Astrocyte of the spinal cord (primary cell): ENCODE results near the gene DMGDH.

Source experiments
- DNase-seq: peaks from one replicate; pipeline ENCODE4 v3.0.0; 2011; ENCODE audit warnings: low read depth, low spot score
- H3K4me3 ChIP-seq: 2 replicates; pipeline ENCODE4 v1.5.1; 2011; ENCODE audit warnings: low read depth, mild to moderate bottlenecking, low read length, moderate library complexity
- in situ Hi-C: cut with HindIII; loops from 2 replicates; pipeline ENCODE4 v1.10.0; 2017; ENCODE audit warnings: low sequenced_read_pairs
- TF ChIP-seq, protein P1 (sequence below): IDR thresholded peaks from 2 replicates; pipeline ENCODE4 v1.5.1; 2012; ENCODE audit warnings: low read depth, mild to moderate bottlenecking, low read length, inconsistent platforms

The DMGDH gene

DNA sequence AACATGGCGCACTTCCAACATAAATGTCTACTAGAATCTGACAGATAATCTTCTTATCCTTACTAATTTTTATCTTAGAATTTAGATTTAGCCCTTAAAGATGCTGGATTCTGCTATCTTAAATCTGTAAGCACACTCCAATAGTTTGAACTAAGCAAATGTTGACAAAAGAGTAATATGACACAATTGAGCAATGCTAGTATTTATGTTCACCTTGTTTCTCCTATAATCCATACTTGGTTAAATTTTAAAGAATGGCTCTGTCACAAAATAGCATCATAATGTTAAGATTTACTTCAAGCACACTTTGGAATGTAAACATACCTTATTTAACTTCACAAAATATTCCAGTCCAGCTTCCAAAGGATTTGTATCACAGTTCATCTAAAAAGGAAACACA, 45.5 kb downstream of the DMGDH start:
- TF ChIP-seq, protein P1, sequence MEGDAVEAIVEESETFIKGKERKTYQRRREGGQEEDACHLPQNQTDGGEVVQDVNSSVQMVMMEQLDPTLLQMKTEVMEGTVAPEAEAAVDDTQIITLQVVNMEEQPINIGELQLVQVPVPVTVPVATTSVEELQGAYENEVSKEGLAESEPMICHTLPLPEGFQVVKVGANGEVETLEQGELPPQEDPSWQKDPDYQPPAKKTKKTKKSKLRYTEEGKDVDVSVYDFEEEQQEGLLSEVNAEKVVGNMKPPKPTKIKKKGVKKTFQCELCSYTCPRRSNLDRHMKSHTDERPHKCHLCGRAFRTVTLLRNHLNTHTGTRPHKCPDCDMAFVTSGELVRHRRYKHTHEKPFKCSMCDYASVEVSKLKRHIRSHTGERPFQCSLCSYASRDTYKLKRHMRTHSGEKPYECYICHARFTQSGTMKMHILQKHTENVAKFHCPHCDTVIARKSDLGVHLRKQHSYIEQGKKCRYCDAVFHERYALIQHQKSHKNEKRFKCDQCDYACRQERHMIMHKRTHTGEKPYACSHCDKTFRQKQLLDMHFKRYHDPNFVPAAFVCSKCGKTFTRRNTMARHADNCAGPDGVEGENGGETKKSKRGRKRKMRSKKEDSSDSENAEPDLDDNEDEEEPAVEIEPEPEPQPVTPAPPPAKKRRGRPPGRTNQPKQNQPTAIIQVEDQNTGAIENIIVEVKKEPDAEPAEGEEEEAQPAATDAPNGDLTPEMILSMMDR, result no peak
- no peak for DNase-seq
- no peak overlapping the region for H3K4me3 ChIP-seq
- in situ Hi-C loops, result no loop called here

- TF ChIP-seq, protein P1, result no peak
- in situ Hi-C loops, result no loop called here
- DNase-seq, result no peak
- no peak overlapping the region for H3K4me3 ChIP-seq
These were observed 46.1 kb downstream of the DMGDH start for GRCh38 chr5:79023348-79023747.

GRCh38 chr5:79022771-79023170, 46.7 kb downstream of the DMGDH start:
- TF ChIP-seq, protein P1, result no peak
- no peak overlapping the region for H3K4me3 ChIP-seq
- no peak for DNase-seq
- in situ Hi-C loops, result no loop called here

DNA sequence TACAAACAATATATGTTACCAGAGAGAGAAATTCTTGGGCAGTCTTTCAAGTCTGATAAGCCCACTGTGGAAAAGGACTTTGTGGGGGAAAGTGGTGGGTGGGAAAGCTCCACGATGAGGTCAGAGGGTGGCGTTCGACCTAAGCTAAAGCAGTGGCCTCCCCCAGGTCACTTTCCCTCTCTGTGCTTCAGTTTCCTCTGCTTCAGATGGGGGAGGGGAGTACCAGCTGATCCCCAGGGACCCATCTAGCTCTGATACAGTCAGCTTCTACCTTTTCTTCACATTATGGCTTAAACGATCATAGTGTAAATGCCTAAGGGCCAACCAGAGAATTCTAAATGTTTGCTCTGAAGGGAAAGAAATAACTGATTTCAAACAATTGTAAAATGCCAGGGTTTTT, 47.7 kb downstream of the DMGDH start:
- TF ChIP-seq, protein P1, result no peak
- in situ Hi-C loops, result no loop called here
- no peak overlapping the region for H3K4me3 ChIP-seq
- DNase-seq, result no peak

- TF ChIP-seq, protein P1, result peak; percentile 90
- H3K4me3 ChIP-seq, result peak overlapping the region; percentile 8
- in situ Hi-C loops, result no loop called here
- peak; percentile 84 for DNase-seq
These were observed 48.5 kb downstream of the DMGDH start for GRCh38 chr5:79020861-79021561.

DNA sequence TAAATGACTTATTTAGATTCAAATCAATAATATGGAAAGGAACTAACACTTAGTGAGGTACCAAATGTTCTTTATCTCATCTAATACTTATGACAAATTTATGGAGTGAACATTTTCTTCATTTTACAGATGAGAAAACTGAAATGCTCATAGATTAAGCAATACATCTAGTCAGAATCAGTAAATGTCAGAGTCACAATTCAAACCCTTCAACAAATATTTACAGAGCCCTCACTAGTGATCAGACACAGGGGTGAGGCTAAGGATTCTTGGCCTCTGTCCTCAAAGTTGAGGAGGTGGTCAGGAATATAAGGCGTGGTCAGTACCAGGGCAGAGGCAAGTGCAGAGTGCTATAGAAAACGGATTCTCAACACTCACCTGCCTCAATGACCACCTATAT, 54.8 kb downstream of the DMGDH start:
- no peak overlapping the region for H3K4me3 ChIP-seq
- in situ Hi-C loops, result no loop called here
- TF ChIP-seq, protein P1, result no peak
- DNase-seq, result no peak
